Measurements from ENCODE around the gene GNAO1. TPM values are rescaled to one million over a fixed set of nuclear protein-coding genes. Genes with fewer than 3 reads are reported as not detected.

The GNAO1 gene
- polyA plus RNA-seq, 3 donors: not detected

- Mint-ChIP-seq H3K9me3 (peaks cover 3 to 15% (median 7%) of the 10 kb centered on the region in 7 donors), H3K27me3 (ENCODE audit: low read depth in 3 of 3) (peaks cover 2 to 15% (median 2%) of the 10 kb centered on the region in 3 donors), H3K36me3 (no peaks in the 10 kb centered on the region), H3K27ac (no peak overlapping the region), H3K4me3 (no peak overlapping the region), H3K4me1 (peaks cover 4% of the 10 kb centered on the region)
- Histone ChIP-seq H3K4me3 (replicated peaks in 1 of 3; ENCODE audit: low read depth in 2 of 3, low read length in 3 of 3) (no peak overlapping the region), H3K36me3 (replicated peaks in 1 of 2; ENCODE audit: control insufficient read depth in 1 of 2, insufficient read depth in 2 of 2, low read length in 2 of 2) (no peaks in the 10 kb centered on the region), H3K4me1 (ENCODE audit: control insufficient read depth in 1 of 2, insufficient read depth in 2 of 2, low read length in 2 of 2) (peaks cover 4% of the 10 kb centered on the region in 2 donors), H3K27me3 (ENCODE audit: control insufficient read depth in 2 of 2, insufficient read depth in 2 of 2, low read length in 2 of 2) (peaks cover 0 to 2% of the 10 kb centered on the region in 2 donors), H3K9ac (ENCODE audit: insufficient read depth, low read length, poor library complexity, severe bottlenecking) (no peak overlapping the region), H3K27ac (ENCODE audit: low read depth in 1 of 2, low read length in 2 of 2) (no peak overlapping the region), H3K79me2 (ENCODE audit: insufficient read depth, low read length) (no peaks in the 10 kb centered on the region), H3K4me2 (replicated peaks; ENCODE audit: extremely low read depth, low read length, poor library complexity, severe bottlenecking) (no peak overlapping the region), H2AFZ (ENCODE audit: insufficient read depth, low read depth, low read length, poor library complexity, severe bottlenecking) (no peak overlapping the region), H3K9me3 (replicated peaks in 1 of 2; ENCODE audit: control insufficient read depth in 1 of 2, insufficient read depth in 1 of 2, low read length in 2 of 2) (no peaks in the 10 kb centered on the region), H4K20me1 (ENCODE audit: insufficient read depth, low read length) (no peaks in the 10 kb centered on the region)
- TF ChIP-seq CTCF (IDR thresholded peaks at IDR 0.05): no peak
- intact Hi-C loops (cut with micrococcal nuclease): no loop called here
- no peak for DNase-seq
Measured at GRCh38 chr16:56174411-56174810, 16.9 kb upstream of the GNAO1 start.

- H3K27ac ChIP-seq (ENCODE audit: low read depth in 1 of 2, low read length in 2 of 2): no peak overlapping the region
- DNase-seq: no peak
- H3K4me1 ChIP-seq (ENCODE audit: control insufficient read depth in 1 of 2, insufficient read depth in 2 of 2, low read length in 2 of 2): peaks cover 4% of the 10 kb centered on the region in 2 donors
- peaks cover 4 to 9% of the 10 kb centered on the region in 2 donors for H3K9me3 ChIP-seq (replicated peaks in 1 of 2; ENCODE audit: control insufficient read depth in 1 of 2, insufficient read depth in 1 of 2, low read length in 2 of 2)
- H2AFZ ChIP-seq (ENCODE audit: insufficient read depth, low read depth, low read length, poor library complexity, severe bottlenecking): no peak overlapping the region
- H3K27me3 ChIP-seq (ENCODE audit: control insufficient read depth in 2 of 2, insufficient read depth in 2 of 2, low read length in 2 of 2): peaks cover 13 to 15% of the 10 kb centered on the region in 2 donors
- no peaks in the 10 kb centered on the region for H3K36me3 ChIP-seq (replicated peaks in 1 of 2; ENCODE audit: control insufficient read depth in 1 of 2, insufficient read depth in 2 of 2, low read length in 2 of 2)
- H3K79me2 ChIP-seq (ENCODE audit: insufficient read depth, low read length): no peaks in the 10 kb centered on the region
- Mint-ChIP-seq H3K27me3 (ENCODE audit: low read depth in 3 of 3) (peaks cover 2 to 21% (median 5%) of the 10 kb centered on the region in 3 donors), H3K36me3 (no peaks in the 10 kb centered on the region), H3K4me1 (peaks cover 6% of the 10 kb centered on the region), H3K9me3 (peaks cover 2 to 25% (median 16%) of the 10 kb centered on the region in 7 donors), H3K27ac (no peak overlapping the region), H3K4me3 (no peak overlapping the region)
- H3K4me2 ChIP-seq (replicated peaks; ENCODE audit: extremely low read depth, low read length, poor library complexity, severe bottlenecking): no peak overlapping the region
- H3K9ac ChIP-seq (ENCODE audit: insufficient read depth, low read length, poor library complexity, severe bottlenecking): no peak overlapping the region
- no peak for TF ChIP-seq CTCF (IDR thresholded peaks at IDR 0.05)
- intact Hi-C loops (cut with micrococcal nuclease): no loop called here
- H3K4me3 ChIP-seq (replicated peaks in 1 of 3; ENCODE audit: low read depth in 2 of 3, low read length in 3 of 3): no peak overlapping the region
- no peaks in the 10 kb centered on the region for H4K20me1 ChIP-seq (ENCODE audit: insufficient read depth, low read length)
Measured at GRCh38 chr16:56181401-56181800, 9.9 kb upstream of the GNAO1 start.

Measured in CD14-positive monocyte (primary cell).